Thyroid gland (tissue), 4 donors: ENCODE data around the gene TMEM183A. TPM values are rescaled to one million over a fixed set of nuclear protein-coding genes. Genes with fewer than 3 reads are reported as not detected.

ENCODE experiments used
- DNase-seq, 2 donors: peaks; one replicate each; pipeline ENCODE4 v3.0.0-alpha.2; 2019
- H3K27ac ChIP-seq, 3 donors: fragments of 200-600 bp; sonication (generic); 1 replicate in 2 of 3; 2 replicates in 1 of 3; pipeline ENCODE4 v1.5.1; 2016 to 2019; ENCODE audit warnings: mild to moderate bottlenecking in 1 of 3, moderate library complexity in 1 of 3
- H3K27me3 ChIP-seq: fragments of 200-600 bp; sonication (generic); one replicate; pipeline ENCODE4 v1.5.1; 2019
- H3K36me3 ChIP-seq, 2 donors: fragments of 200-600 bp; sonication (generic); one replicate each; pipeline ENCODE4 v1.5.1; 2016 to 2019
- H3K4me1 ChIP-seq, 2 donors: fragments of 200-600 bp; sonication (generic); one replicate each; pipeline ENCODE4 v1.5.1; 2017 to 2019
- H3K4me3 ChIP-seq, 3 donors: fragments of 200-600 bp; sonication (generic); replicated peaks in 1 of 3; 1 replicate in 2 of 3; 2 replicates in 1 of 3; pipeline ENCODE4 v1.5.1; 2016; ENCODE audit warnings: mild to moderate bottlenecking in 1 of 3
- H3K9me3 ChIP-seq: fragments of 200-600 bp; sonication (generic); one replicate; pipeline ENCODE4 v1.5.1; 2017
- POLR2A ChIP-seq, 2 donors: fragments of 450-650 bp; IDR thresholded peaks; one replicate each; pipeline ENCODE4 v1.6.1; 2017; ENCODE audit warnings: antibody characterized with exemption in 2 of 2, mild to moderate bottlenecking in 2 of 2, moderate library complexity in 1 of 2
- WGBS, 2 donors: methylation state at CpG; one replicate each; pipeline ENCODE4 v1.1.5; 2017; 5-methylcytosine and 5-hydroxymethylcytosine counted together
- intact Hi-C: fragments of 100-400 bp; cut with DNase I; formaldehyde crosslinking; loops from one replicate; pipeline ENCODE4 v1.15.1; 2023
- total RNA-seq, 4 donors: library from RNA; depleted of rRNA; stranded (reverse); fragments of >200 nt; gene quantifications; one replicate each; pipeline ENCODE4 v1.2.3, GENCODE V29; 2016
- TF ChIP-seq, protein P1 (sequence below), 6 experiments: fragments of 200-600 bp in 3 of 6; fragments of 450-650 bp in 3 of 6; sonication (generic) in 3 of 6; IDR thresholded peaks; one replicate each; pipeline ENCODE4 v1.5.1; 2016 to 2019; ENCODE audit warnings: antibody characterized with exemption in 6 of 6, mild to moderate bottlenecking in 2 of 6, inconsistent platforms in 1 of 6, moderate library complexity in 1 of 6

TMEM183A gene
- total RNA-seq, 4 donors from 2014 or later: 71.0 to 93.9 (median 84.2) TPM

GRCh38 chr1:203043830-203044545 is 36.8 kb downstream of the TMEM183A start:
- intact Hi-C loops: loop anchor here (5.0 kb wide), 1 partner anchor 173 kb away; no protein-coding TSS in a partner anchor
- H3K36me3 ChIP-seq: no peaks in the 10 kb centered on the region
- no peaks in the 10 kb centered on the region for H3K4me1 ChIP-seq
- H3K27ac ChIP-seq: no peak overlapping the region
- TF ChIP-seq, protein P1, sequence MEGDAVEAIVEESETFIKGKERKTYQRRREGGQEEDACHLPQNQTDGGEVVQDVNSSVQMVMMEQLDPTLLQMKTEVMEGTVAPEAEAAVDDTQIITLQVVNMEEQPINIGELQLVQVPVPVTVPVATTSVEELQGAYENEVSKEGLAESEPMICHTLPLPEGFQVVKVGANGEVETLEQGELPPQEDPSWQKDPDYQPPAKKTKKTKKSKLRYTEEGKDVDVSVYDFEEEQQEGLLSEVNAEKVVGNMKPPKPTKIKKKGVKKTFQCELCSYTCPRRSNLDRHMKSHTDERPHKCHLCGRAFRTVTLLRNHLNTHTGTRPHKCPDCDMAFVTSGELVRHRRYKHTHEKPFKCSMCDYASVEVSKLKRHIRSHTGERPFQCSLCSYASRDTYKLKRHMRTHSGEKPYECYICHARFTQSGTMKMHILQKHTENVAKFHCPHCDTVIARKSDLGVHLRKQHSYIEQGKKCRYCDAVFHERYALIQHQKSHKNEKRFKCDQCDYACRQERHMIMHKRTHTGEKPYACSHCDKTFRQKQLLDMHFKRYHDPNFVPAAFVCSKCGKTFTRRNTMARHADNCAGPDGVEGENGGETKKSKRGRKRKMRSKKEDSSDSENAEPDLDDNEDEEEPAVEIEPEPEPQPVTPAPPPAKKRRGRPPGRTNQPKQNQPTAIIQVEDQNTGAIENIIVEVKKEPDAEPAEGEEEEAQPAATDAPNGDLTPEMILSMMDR (IDR thresholded peaks at IDR 0.05): no peak
- TF ChIP-seq POLR2A (IDR thresholded peaks at IDR 0.05): no peak
- H3K27me3 ChIP-seq: no peaks in the 10 kb centered on the region
- H3K9me3 ChIP-seq: no peaks in the 10 kb centered on the region
- DNase-seq: no peak
- WGBS, 2 donors: 88 to 95% methylated on average over 7 to 14 of the region's 14 CpGs
- H3K4me3 ChIP-seq: no peak overlapping the region

DNA sequence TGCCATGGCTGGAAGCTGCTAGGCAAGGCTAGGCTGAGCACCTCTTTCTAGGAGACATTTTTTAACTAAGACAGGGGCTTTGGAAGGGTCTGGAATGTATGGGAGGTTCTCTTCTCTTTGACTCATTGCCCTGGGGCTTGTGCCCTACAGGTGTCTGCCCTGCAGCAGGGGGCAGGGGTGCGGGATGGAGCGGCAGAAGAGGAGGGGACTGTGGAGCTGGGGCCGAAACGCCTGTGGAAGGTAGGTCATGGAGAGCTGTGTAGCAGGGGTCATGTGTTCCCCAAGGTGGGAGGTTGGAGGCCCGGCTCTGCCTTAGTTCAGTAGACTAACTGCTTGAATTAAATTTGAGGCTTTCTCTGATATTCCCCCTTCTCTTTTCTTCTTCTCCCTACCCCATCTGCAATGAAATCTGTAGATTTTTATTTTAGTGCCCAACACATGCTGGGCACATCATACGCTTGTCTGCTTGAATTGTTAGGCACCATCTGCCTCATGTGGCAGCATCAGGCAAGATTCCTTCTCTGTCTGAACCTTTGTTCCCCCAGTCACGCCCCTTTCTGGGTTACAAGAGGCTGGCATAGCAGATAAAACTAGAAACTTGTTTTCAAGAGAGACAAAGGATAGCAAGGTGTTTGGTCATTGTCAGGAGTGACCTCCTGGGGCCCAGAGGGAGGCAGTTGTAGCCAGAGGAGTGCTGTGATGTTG is 37.5 kb downstream of the TMEM183A start:
- Histone ChIP-seq H3K4me1 (no peaks in the 10 kb centered on the region), H3K4me3 (no peak overlapping the region), H3K27ac (no peak overlapping the region), H3K27me3 (no peaks in the 10 kb centered on the region), H3K9me3 (no peaks in the 10 kb centered on the region), H3K36me3 (no peaks in the 10 kb centered on the region)
- intact Hi-C loops: loop anchor here (5.0 kb wide), 1 partner anchor 173 kb away; no protein-coding TSS in a partner anchor
- TF ChIP-seq POLR2A (IDR thresholded peaks at IDR 0.05): no peak
- TF ChIP-seq, protein P1 (IDR thresholded peaks at IDR 0.05): no peak
- 90 to 93% methylated on average over 7 of the region's 7 CpGs for WGBS, 2 donors
- no peak for DNase-seq

- no peak for DNase-seq
- H3K27ac ChIP-seq: no peak overlapping the region
- no peak overlapping the region for H3K4me3 ChIP-seq
- H3K27me3 ChIP-seq: no peaks in the 10 kb centered on the region
- H3K9me3 ChIP-seq: no peaks in the 10 kb centered on the region
- H3K4me1 ChIP-seq: no peaks in the 10 kb centered on the region
- TF ChIP-seq, protein P1 (IDR thresholded peaks at IDR 0.05): no peak
- TF ChIP-seq POLR2A (IDR thresholded peaks at IDR 0.05): no peak
- 88 to 95% methylated on average over 17 of the region's 17 CpGs for whole genome bisulfite sequencing, 2 donors
- no peaks in the 10 kb centered on the region for H3K36me3 ChIP-seq
- intact Hi-C loops: no loop called here
Measured at GRCh38 chr1:203045336-203045735, 38.2 kb downstream of the TMEM183A start.

DNA sequence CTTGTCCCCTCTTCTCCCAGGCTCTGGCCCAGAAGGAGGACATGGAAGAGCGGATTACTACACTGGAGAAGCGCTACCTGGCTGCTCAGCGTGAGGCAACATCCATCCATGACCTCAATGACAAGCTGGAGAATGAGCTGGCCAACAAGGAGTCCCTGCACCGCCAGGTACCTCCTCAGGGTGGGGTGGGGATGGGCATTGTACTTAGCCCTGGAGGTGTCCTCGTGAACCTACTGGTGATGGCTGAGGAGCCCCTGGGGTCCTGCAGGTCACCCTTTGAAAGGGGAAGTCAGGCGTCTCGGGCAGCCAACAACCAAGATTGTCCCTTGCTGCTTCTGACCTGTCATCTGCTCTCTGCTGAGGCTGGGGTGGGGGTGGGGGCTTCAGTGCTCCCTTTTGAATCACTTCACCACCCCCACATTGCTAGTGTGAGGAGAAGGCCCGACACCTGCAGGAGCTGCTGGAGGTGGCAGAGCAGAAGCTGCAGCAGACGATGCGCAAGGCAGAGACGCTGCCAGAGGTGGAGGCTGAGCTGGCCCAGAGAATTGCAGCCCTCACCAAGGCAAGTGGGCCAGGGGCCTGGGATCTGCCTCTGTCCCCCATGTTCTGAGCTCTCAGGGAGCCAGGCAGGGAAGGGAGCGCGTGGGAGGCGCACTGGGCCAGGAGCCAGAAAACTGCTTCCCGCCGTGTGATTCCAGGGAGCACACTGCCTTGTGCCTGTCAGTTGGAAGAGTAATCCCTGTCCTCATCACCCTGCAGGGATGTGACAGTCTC is 38.8 kb downstream of the TMEM183A start:
- DNase-seq: no peak
- no peaks in the 10 kb centered on the region for H3K36me3 ChIP-seq
- intact Hi-C loops: no loop called here

More for the DNA sequence above, 38.8 kb downstream of the TMEM183A start:
- Histone ChIP-seq H3K4me1 (no peaks in the 10 kb centered on the region), H3K27ac (no peak overlapping the region), H3K27me3 (no peaks in the 10 kb centered on the region), H3K9me3 (no peaks in the 10 kb centered on the region), H3K4me3 (no peak overlapping the region)
- WGBS, 2 donors: 81 to 87% methylated on average over 13 to 14 of the region's 16 CpGs
- TF ChIP-seq, protein P1 (IDR thresholded peaks at IDR 0.05): no peak
- no peak for TF ChIP-seq POLR2A (IDR thresholded peaks at IDR 0.05)
